HG02588 (cell line): ENCODE results near the gene ST3GAL4.
"Not testable (repeated sequence)": the region's sequence is repeated elsewhere in the genome, so short reads cannot be mapped to it uniquely, and the experiment has no call there.

Experiments used
- ATAC-seq: cut with Tn5 transposase; IDR thresholded peaks from one replicate; pipeline ENCODE4 v1.9.1; 2021; ENCODE audit warnings: mild to moderate bottlenecking, moderate library complexity; ENCODE audit not compliant: unreplicated experiment

ST3GAL4 gene

DNA sequence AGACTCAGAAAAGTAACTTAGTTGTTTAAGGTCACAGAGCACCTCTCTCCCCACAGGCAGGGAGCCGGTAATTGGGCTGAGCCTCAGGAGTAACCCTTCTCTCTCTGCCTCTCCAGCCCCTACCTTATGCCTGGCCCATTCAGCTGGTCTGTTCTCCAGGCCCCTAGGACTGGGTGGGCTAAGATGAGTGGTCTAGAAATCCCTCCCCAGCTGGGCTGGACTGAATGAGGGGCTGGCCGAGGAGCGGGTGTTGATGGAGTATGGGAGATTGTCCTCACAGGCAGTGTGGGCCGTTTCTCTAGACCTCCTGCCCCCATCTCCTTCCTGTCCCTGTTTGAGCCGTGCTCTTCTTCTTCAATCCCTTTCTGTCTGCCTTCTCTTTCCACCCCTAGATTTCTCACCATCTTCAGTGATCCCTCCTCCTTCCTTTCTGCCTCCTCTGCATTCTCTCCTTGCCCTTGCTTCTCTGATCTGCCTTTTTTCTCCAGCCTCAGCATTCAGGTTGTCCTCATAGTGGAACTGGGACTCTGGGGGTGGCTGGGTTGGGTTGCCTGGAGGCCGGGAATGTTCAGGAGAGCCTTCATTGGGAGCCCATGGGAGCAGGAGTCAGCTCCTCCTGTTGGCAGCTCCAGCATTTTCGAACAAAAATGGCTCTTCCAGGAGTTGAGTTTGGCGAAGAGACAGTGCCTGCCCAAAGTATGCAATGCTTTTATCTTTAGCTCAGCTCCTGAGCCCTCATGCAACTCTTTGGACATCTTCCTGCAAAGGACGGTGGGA is 7.6 kb downstream of the ST3GAL4 start:
- ATAC-seq = no peak

DNA sequence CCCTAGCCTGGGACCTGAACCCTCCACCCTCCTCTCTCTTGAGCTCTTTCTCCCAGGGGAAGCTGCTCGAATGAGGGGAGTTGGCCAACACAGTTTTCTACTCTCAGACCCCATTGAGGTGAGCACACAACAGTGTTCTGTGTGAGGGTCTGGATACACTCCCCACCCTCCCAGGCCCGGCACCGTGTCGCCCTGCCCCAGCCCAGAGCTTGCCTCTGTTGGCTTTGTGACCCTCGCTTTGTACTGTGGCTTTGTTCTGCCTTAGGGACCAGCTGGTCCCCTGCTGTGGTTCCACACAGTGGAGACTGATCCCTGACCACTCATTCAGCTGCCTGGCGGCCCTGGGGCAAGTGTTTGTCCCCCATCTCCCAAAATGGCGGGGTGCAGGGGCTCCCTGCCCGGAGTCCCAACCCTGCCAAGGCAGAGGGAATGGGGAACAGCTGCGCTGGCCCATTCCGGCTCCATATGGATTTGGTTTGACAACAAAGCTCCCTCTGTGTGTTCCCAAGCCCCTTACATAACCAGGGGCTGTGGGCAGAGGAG is 8.3 kb downstream of the ST3GAL4 start:
- no peak for ATAC-seq

DNA sequence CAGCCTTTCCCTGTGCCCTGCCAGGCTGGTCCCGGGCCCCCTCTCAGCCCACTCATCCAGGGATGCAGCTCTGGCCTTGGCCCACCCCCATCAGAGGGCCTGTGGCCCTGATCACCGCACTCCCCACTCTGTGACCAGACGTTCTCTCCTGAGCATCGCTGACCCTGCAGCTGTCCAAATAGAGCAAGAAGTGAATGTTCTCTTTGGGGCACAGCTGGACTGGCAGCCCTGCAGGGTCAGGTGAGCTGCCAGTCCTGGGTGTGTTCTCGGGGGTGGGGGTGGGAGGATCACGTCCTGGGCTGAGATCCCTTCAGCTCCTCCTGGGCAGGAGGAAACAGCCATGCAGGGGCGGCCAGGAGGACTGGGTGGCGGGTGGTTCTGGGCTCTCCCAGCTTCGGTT is 9.2 kb downstream of the ST3GAL4 start:
- not testable (repeated sequence) for ATAC-seq

DNA sequence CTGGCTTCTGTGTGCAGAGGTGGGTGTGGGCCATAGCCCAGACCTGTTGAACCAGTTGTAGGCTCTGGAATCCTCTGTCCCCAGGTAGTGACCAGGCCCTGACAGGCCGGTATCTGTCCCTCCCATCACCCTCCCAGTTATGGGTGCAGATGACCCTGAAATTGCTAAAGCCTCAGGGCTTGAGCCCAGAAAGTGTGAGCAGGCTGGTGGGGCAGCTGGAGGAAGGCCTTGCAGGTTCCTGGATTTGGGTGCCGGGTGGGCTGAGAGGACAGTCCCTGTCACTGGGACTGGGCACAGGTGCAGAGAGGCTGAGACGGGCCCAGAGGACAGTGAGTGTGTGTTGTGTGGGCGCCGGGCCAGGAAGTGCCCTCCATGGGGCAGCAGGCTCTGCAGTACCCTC is 10.0 kb downstream of the ST3GAL4 start:
- ATAC-seq = not testable (repeated sequence)

DNA sequence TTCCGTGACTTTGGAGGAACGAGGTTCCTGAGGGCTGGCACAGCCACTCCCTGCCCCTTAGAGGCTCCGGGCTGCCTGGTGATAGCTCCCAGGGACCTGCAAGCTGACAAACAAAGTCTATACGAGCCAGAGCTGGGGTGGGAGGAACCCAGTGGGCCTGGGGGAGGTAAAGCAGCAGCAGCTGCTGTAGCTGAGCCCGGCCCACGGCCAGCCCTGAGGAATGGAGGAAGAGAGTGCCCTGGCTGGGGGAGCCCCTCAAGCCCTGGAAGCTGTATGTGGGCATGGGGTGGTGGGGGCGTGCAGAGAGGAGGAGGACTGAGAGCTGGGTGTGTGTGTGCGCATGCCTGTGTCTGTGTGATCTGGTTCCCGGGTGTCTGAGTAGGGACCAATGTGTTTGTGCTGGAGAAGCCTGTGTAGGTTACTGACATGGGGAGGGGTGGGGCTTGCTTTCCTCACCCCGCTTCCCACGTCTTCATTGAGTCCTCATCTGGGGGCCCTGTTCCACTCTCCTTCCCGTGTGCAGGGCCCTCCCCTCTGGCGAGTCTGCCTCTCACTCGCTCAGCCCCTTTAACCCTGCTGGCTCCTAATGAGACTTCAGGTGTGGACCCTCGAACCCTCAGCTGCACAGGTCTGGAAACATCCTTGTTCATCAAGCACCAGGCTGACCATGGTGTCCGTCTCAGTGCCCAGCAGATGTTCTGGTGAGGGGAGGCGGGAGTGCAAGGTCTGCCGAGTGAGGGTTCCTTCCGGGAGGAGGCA is 10.8 kb downstream of the ST3GAL4 start:
- ATAC-seq = no peak

DNA sequence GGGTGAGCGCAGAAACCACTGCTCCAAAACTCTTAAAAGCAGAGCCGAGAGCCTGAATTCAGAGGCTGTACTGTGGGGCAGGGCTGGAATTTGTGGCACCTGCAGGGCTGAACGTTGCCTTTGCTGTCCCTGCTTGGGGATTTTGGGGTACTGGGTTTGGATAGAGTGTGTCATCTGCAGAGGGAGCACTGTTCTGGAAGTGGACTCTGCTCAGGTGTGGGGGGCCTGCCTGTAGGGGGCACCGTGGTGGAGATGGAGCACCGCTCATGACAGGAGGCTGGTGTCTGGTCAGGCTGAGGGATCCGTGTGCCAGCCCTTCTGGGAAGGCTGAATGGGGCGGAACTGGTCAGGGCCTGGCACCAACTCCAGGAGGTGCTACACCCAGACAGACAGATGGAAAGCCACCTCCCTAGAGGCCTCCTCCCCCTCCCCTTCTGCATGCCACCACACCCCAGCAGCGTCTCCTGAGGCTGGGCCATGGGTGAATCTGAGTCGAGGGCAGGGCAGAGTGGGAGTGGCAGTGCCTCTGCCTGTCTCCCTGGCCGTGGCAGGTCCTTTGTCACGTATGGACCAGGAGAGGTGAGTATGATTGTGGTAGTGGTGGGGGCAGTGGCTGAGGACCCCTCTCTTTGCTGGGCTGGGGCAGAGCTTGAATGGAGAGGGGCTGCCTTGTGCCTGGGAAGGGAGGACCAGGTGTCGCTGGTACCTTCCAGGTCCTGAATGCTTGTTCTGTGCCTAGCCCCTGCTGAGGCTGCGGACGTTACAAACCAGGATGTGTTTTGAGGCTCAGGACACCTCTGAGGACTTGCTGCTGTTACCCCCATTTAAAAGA is 11.6 kb downstream of the ST3GAL4 start:
- ATAC-seq = not testable (repeated sequence)

DNA sequence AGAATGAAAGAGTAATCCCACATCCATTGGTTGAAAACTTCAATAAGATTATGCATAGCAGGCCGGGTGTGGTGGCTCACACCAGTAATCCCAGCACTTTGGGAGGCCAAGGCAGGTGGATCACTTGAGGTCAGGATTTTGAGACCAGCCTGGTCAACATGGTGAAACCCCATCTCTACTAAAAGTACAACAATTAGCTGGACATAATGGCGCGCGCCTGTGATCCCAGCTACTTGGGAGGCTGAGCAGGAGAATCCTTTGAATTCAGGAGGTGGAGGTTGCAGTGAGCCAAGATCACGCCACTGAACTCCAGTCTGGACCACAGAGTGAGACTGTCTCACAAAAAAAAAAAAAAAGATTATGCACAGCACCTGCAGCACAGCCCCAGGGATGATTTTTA is 12.3 kb downstream of the ST3GAL4 start:
- not testable (repeated sequence) for ATAC-seq

DNA sequence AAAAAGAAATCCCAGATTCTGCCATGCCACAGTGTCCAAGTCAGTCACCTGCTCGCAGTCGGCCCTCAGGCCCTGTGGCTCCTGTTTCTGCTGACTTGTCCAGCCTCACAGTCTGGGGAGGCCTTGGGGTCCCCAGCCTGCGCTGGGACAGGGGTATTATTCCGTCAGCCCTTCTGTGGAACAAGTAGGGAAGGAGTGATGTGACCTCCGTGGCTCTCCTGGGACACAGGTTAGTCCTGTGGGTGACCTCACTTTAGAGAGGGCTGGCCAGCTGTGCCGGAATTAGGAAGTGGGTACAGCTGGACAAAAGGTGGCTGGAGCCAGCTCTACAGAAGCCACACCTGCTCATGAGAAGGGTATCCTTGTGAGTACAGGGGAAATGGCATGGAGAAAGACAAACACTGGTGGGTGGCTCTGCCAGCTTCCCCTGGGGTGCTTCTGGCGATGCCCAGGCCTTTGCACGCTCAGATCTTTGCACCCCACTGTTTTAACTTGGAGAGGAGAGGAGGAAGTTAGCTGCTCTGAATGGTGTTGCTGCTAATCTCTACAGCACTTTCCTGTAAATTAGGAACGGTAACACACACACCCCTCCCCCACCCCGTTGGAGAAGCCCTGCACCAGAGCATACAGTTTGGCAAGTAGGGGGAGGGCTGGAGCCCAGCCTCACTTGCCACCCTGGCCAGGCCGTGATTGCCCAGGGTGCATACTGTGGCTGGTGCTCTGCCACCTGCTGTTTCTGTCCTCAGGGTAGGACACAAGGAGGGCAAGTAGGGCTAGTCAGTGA is 13.0 kb downstream of the ST3GAL4 start:
- not testable (repeated sequence) for ATAC-seq

DNA sequence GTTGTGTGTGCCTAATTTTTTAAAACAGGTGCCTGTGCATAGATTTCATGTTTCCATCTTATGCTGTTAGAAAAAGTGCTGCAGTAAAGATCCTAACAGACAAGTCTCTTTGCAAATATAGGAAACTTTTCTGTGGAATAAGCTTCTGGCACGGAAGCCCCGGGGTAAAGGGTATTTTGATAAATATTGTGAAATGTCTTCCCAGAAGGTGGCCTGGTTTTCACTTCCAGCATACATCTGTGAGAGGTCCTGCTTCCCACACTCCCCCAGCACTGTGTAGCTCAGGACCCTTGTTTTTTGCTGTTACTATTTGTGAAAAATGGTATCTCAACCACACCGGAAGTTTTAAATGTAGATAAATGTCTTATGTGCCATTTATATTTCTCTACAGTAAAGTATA is 14.5 kb downstream of the ST3GAL4 start:
- no peak for ATAC-seq

DNA sequence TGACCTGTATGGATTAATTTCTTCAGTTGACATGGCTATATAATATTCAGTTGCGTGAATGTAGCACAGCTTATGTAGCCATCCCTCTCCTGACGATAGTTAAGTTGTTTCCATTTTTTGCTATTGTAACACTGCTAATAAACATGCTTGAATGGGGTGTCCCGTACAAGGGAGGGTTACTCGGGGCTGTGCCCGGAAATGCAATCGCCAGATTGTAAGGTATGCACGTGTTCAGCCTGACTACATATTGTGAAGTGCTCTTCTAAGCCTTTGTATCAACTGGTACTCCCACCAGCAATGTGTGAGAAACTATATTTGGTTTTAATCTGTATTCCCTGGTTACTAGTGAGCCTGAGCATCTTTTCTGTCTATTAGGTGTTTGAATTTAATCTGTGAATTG is 16.1 kb downstream of the ST3GAL4 start:
- no peak for ATAC-seq

DNA sequence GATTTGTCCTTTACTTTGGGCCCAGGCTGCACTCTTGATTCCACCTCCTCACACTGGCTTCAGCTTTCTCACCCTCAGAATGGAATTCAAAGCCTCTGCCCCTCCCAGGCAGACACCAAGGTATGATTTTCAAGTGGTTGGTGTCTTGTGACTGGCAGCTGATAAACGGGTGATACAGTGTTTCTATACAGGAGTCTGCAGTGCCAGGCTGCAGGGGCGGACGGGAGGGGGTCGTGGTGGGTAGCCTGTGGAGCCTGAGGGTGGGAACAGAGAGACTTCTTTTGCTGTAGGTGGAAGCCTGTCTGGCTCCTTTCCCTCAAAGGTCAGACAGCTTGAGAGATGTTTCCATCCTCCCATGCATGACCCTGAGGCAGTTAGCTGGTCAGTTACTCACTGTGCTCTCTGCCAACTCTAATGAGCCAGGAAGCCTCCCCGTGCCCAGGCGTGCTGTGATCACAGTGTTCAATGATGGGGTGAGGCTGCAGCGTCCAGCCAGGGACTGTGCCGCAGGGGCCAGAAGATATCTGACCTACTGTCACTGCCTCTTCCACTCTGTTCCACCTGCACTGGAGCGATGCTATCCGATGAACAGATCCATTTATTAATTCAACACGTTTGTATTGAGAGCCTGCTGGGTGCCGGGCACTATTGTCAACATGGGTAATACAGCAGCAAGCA is 18.0 kb downstream of the ST3GAL4 start:
- ATAC-seq = not testable (repeated sequence)

DNA sequence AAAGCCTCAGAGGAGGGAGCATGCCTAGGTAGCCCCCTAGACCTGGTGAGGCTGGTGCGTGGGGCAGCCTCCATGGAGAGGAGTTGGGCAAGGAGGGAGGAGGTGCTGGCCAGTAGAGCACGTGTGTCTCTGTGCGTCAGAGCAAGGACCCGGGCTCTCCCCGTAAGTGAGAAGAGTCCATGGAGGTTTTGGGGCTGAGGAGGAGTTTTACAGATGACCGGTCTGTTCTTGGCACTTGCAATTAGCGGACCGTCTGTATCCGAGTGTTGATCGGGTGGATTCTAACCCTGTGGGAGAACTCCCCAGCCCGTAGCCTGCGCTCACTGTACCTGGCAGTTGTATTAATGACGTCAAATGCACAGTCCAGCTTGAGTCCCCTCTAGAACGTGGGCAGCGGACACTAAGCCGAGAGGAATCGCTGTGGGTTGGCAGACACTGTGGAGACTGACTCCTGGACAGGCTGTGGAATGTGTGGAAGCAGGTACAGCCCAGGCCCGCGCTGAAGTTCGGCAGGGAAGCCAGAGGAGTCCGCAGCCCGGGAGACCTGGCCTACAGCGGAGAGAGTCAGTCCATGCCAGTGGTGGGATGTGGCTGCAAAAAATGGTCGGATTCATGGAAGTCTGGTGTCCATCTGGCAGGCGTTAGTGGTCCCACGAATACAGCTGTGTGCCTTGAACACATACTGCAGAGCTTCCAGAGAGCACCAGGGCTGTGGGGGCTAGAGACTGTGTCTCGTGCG is 19.2 kb downstream of the ST3GAL4 start:
- not testable (repeated sequence) for ATAC-seq

DNA sequence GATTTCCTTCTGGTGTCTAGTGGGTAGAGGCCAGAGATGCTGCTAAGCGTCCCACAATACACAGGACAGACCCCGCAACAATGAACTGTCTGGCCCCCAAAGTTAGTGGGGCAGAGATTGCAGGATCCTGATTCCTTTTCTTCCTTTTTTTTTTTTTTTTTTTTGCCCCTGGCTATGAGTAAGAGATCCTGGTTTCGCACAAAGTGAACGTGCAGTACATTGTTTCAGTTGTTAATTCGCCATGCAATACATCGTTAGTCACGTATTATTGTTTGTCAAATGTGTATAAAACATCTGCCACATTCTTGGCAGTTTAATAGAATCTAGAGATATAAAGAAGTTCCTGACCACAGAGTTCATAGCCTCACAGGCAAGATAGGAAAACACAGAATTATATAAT is 20.2 kb downstream of the ST3GAL4 start:
- ATAC-seq = no peak

DNA sequence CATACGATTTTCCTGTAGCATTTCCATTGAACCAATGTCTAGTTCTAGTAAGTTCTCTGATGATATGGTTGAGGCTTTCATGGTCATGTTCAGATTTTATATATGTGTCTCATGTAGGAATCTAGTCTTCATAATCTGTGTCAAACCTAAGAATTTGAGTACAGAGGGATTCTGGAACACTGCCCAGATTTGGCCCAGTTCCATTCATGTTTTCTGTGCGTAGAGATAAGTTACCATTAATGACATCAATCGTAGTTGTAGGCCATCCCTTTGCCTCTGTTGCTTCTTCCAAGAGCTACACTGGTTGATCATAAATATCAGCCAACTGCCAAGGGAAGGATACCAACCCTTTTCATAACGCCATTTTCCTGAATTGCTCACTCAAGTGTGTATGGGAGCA is 23.3 kb downstream of the ST3GAL4 start:
- ATAC-seq = no peak

DNA sequence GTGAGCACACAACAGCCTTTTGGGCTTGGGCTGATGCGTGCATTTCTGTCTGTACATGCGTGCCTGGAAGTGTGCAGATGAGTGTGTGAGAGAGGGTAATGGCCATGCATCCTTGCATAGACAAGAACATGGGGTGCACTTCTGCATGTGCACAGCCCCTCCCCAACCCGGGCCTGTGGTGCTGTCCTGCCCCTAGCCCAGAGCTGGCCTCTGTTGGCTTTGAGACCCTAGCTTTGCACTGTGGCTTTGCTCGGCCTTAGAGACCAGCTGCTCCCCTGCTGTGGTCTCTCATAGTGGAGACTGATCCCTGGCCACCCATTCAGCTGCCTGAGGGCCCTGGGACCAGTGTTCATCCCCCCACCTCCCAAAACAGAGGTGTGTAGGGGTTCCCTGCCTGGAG is 25.4 kb downstream of the ST3GAL4 start:
- ATAC-seq = no peak

DNA sequence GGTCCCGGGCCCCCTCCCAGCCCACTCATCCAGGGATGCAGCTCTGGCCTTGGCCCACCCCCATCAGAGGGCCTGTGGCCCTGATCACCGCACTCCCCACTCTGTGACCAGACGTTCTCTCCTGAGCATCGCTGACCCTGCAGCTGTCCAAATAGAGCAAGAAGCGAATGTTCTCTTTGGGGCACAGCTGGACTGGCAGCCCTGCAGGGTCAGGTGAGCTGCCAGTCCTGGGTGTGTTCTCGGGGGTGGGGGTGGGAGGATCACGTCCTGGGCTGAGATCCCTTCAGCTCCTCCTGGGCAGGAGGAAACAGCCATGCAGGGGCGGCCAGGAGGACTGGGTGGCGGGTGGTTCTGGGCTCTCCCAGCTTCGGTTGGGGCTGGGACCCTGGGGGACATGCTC is 26.5 kb downstream of the ST3GAL4 start:
- not testable (repeated sequence) for ATAC-seq

DNA sequence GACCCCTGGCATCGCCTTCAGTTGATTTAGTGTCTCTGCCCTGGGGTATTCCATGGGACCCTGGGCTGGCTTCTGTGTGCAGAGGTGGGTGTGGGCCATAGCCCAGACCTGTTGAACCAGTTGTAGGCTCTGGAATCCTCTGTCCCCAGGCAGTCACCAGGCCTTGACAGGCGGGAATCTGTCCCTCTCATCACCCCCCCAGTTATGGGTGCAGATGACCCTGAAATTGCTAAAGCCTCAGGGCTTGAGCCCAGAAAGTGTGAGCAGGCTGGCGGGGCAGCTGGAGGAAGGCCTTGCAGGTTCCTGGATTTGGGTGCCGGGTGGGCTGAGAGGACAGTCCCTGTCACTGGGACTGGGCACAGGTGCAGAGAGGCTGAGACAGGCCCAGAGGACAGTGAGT is 27.2 kb downstream of the ST3GAL4 start:
- ATAC-seq = not testable (repeated sequence)

DNA sequence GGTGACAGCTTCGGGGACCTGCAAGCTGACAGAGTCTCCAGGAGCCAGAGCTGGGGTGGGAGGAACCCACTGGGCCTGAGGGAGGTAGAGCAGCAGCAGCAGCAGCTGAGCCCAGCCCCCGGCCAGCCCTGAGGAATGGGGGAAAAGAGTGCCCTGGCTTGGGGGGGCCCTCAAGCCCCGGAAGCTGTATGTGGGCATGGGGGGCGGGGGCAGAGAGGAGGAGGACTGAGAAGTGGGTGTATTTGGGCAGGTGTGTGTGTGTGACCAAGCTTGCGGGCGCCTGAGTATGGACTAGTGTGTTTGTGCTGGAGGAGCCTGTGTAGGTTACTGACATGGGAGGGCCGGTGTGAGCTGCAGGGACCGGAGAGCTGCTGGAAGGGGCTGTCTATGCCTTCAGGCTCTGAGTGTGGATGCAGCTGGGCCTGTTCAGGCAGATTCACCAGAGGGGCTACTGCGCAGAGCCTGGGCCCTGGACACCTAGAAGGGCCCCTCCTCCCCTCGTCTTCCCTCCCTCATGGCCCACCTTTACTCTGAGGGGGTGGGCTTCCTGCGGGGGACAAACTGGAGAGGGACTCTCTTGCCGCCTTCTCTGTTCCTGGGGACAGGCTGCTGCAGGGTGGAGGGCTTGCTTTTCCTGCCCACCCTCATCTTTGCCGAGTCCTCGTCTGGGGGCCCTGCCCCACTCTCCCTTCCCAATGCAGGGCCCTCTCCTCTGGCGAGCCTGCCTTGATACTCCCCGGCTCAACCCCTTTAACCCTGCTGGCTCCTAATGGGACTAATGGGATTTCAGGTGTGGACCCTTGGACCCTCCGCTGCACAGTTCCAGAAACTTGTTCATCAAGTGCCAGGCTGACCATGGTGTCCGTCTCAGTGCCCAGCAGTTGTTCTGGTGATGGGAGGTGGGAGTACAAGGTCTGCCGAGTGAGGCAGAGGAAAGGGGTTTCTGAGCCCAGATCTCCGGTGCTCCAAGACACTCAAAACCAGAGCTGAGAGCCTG is 28.2 kb downstream of the ST3GAL4 start:
- no peak for ATAC-seq
